K562 (cell line): ENCODE measurements around the gene FOXK2. TPM values are rescaled to one million over a fixed set of nuclear protein-coding genes. Genes with fewer than 3 reads are reported as not detected.
A peak's percentile ranks its signal among the peaks of the same experiment; 100 is the strongest.

Experiments
- C11orf30 ChIP-seq: fragments of 450-650 bp; IDR thresholded peaks from 2 replicates; pipeline ENCODE4 v1.6.1; 2016; ENCODE audit warnings: low read depth, mild to moderate bottlenecking
- CBFA2T2 ChIP-seq: fragments of 450-650 bp; conservative IDR thresholded peaks from 2 replicates; pipeline ENCODE4 v1.6.1; 2017; ENCODE audit warnings: mild to moderate bottlenecking
- CC2D1A ChIP-seq: fragments of 450-650 bp; IDR thresholded peaks from 2 replicates; pipeline ENCODE4 v1.6.1; 2017; ENCODE audit warnings: mild to moderate bottlenecking
- EGR1 ChIP-seq: fragments of 450-650 bp; conservative IDR thresholded peaks from 2 replicates; pipeline ENCODE4 v1.6.1; 2017; ENCODE audit warnings: mild to moderate bottlenecking
- ETV1 ChIP-seq: fragments of 450-650 bp; conservative IDR thresholded peaks from 2 replicates; pipeline ENCODE4 v1.6.1; 2016; ENCODE audit warnings: missing genetic modification characterization, control low read depth, low read depth, missing compliant biosample characterization
- FOXK1 ChIP-seq: sonication (generic); formaldehyde crosslinking; IDR thresholded peaks from 2 replicates; pipeline ENCODE4 v1.8.0; 2022; ENCODE audit warnings: missing genetic modification reagents, mild to moderate bottlenecking, borderline replicate concordance
- GATA2 ChIP-seq: sonication (generic); formaldehyde crosslinking; IDR thresholded peaks from 2 replicates; pipeline ENCODE4 v1.4.0; 2020; ENCODE audit warnings: mild to moderate bottlenecking, missing genetic modification reagents
- HMGN3 ChIP-seq: IDR thresholded peaks from 2 replicates; pipeline ENCODE4 v1.6.1; 2011; ENCODE audit warnings: borderline replicate concordance, low read depth, mild to moderate bottlenecking, mixed read lengths, low read length; ENCODE audit not compliant: insufficient read length; ENCODE audit errors: extremely low read depth
- KDM1A ChIP-seq, 2 experiments: fragments of 450-650 bp; IDR thresholded peaks; 2 replicates each; pipeline ENCODE4 v1.6.1; 2016; ENCODE audit warnings: mild to moderate bottlenecking in 2 of 2
- KDM2B ChIP-seq: fragments of 250-450 bp; sonication (Bioruptor Pico); IDR thresholded peaks from 2 replicates; pipeline ENCODE4 v1.8.0; 2021; ENCODE audit warnings: mild to moderate bottlenecking, moderate library complexity
- KLF16 ChIP-seq: IDR thresholded peaks from 2 replicates; pipeline ENCODE4 v1.6.1; 2016; ENCODE audit warnings: antibody characterized with exemption
- MECOM ChIP-seq: fragments of 250-450 bp; sonication (Bioruptor Pico); IDR thresholded peaks from 2 replicates; pipeline ENCODE4 v1.8.0; 2022; ENCODE audit warnings: inconsistent platforms
- MEF2D ChIP-seq: conservative IDR thresholded peaks from 2 replicates; pipeline ENCODE4 v1.6.1; 2016; ENCODE audit warnings: low read depth, missing genetic modification characterization, missing compliant biosample characterization
- MTF1 ChIP-seq: fragments of 250-450 bp; sonication (Bioruptor Pico); IDR thresholded peaks from 2 replicates; pipeline ENCODE4 v1.9.0; 2021; ENCODE audit warnings: moderate library complexity, mild to moderate bottlenecking, inconsistent platforms, borderline replicate concordance
- PHF21A ChIP-seq: fragments of 450-650 bp; IDR thresholded peaks from 2 replicates; pipeline ENCODE4 v1.6.1; 2017; ENCODE audit warnings: low read depth, borderline replicate concordance
- SIN3B ChIP-seq: fragments of 450-650 bp; IDR thresholded peaks from 2 replicates; pipeline ENCODE4 v1.6.1; 2017; ENCODE audit warnings: low read depth, mild to moderate bottlenecking, moderate library complexity
- THRAP3 ChIP-seq: fragments of 450-650 bp; IDR thresholded peaks from 2 replicates; pipeline ENCODE4 v1.6.1; 2016; ENCODE audit warnings: mild to moderate bottlenecking, inconsistent platforms, borderline replicate concordance
- ZBTB1 ChIP-seq: sonication (generic); formaldehyde crosslinking; IDR thresholded peaks from 2 replicates; pipeline ENCODE4 v1.8.1; 2023; ENCODE audit warnings: missing genetic modification reagents, low read depth, mild to moderate bottlenecking, borderline replicate concordance
- ZBTB17 ChIP-seq: fragments of 450-650 bp; formaldehyde crosslinking; IDR thresholded peaks from 2 replicates; pipeline ENCODE4 v1.4.0; 2020; ENCODE audit warnings: mild to moderate bottlenecking
- ZNF431 ChIP-seq: sonication (generic); formaldehyde crosslinking; IDR thresholded peaks from 2 replicates; pipeline ENCODE4 v1.8.0; 2022; ENCODE audit warnings: mild to moderate bottlenecking, missing genetic modification reagents
- polyA plus RNA-seq, 8 experiments: library from polyadenylated mRNA; depleted of rRNA in 4 of 8; stranded (reverse) in 5 of 8; unstranded in 3 of 8; fragments of >200 nt; fragmentation: Nextera tagmentation in 2 of 8; fragmentation: Illumina TruSeq in 1 of 8; extraction: Ambion mirVana in 2 of 8; extraction: Trizol in 1 of 8; gene quantifications; 2 replicates each; pipeline versions ENCODE4 v1.2.1 to v1.2.3, GENCODE V29; 2011 to 2014; ENCODE audit warnings: inconsistent platforms in 1 of 8, missing spikeins in 1 of 8
- total RNA-seq, 7 experiments: library from RNA; depleted of rRNA in 6 of 7; stranded (reverse); fragments of >200 nt in 6 of 7; fragmentation: Illumina TruSeq in 2 of 7; extraction: Trizol in 2 of 7; gene quantifications; 2 replicates each; pipeline versions ENCODE4 v1.2.1 to v1.2.3, GENCODE V29; 2011 to 2021; ENCODE audit warnings: low replicate concordance in 1 of 7
- TF ChIP-seq, protein P1 (sequence below): sonication (generic); formaldehyde crosslinking; IDR thresholded peaks from 2 replicates; pipeline ENCODE4 v1.8.0; 2022; ENCODE audit warnings: mild to moderate bottlenecking, missing genetic modification reagents, borderline replicate concordance
- TF ChIP-seq, protein P2 (sequence below): sonication (generic); formaldehyde crosslinking; IDR thresholded peaks from 2 replicates; pipeline ENCODE4 v1.5.0; 2020; ENCODE audit warnings: missing genetic modification reagents
- TF ChIP-seq, protein P3 (sequence below), 2 experiments: fragments of 450-650 bp in 1 of 2; sonication (generic) in 1 of 2; formaldehyde crosslinking; conservative IDR thresholded peaks; 2 replicates each; pipeline versions ENCODE4 v1.4.0 to v1.8.1; 2020 to 2022; ENCODE audit warnings: mild to moderate bottlenecking in 1 of 2, missing genetic modification reagents in 1 of 2
- TF ChIP-seq, protein P4 (sequence below): fragments of 450-650 bp; formaldehyde crosslinking; IDR thresholded peaks from 2 replicates; pipeline ENCODE4 v1.4.0; 2022; ENCODE audit warnings: missing genetic modification characterization

Gene FOXK2
- total and polyA plus RNA-seq, 9 of the 15 experiments (the other 6 are each of a cell fraction or from before 2014, with no cell fraction given): 3.0 to 86.0 (median 44.1) TPM

DNA sequence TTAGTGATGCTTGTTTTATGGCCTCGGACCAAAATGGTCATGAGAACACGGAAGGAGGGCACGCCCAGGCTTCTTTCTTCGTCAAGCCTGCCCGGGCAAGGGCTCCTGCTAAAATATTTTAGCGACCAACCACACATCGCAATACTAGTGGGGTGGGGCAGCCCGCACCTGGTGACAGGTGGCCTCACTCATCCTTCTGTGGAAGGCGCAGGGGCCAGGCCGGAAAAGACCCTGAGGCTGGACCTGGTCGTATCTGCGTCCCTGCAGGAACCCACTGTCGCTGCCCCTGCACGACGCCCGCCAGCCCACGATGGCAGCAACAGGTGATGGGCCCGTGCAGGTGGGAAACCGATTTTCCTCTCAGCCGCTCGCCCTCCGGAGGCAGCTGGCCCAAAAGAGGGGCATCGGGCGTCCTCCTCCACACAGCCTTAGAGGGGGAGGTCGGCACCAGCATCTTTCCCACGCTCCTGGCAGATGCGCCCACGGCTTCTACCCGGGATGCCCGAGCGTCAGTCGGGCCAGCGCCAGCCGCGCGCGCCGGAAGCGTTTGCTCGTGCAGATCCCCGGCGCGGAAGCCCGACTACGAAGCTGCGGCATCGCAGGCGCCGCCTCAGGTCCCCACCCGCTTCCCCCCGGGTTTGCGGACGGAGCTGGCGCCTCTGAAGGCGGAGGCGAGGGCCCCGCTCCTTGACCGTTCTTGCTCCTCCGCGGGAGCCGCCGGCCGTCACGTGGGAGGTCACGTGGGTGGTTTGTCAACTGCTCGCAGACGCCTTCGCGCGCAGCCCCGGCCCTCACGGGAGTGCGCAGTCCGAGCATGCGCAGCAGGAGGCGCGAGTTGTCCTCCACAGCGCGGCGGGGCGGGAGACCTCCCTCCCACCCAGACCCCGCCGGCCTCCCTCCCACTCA is 22.8 kb upstream of the FOXK2 start (continued):
- TF ChIP-seq KDM1A (IDR thresholded peaks at IDR 0.05) (no peak), CC2D1A (no peak), ETV1 (tag) (peak; percentile 52), MECOM (CRISPR knock-in tag) (no peak), FOXK1 (peak; percentile 93), MEF2D (tag) (no peak), EGR1 (peak; percentile 79), C11orf30 (peak; percentile 67), SIN3B (peak; percentile 73; the same call in 1 of the 2 replicates), ZNF431 (peak; percentile 91), KDM2B (CRISPR knock-in tag) (peak; percentile 92), MTF1 (CRISPR knock-in tag) (no peak), HMGN3 (peak; percentile 92), ZBTB17 (CRISPR knock-in tag) (peak; percentile 76; the same call in 1 of the 2 replicates), THRAP3 (no peak), ZBTB1 (CRISPR knock-in tag) (peak; percentile 89; the same call in 1 of the 2 replicates), KLF16 (no peak), CBFA2T2 (peak; percentile 97), PHF21A (0 out of 2 replicates have a peak, but pooled peaks have one; percentile 11), GATA2 (CRISPR knock-in tag) (no peak)
- TF ChIP-seq, protein P1, sequence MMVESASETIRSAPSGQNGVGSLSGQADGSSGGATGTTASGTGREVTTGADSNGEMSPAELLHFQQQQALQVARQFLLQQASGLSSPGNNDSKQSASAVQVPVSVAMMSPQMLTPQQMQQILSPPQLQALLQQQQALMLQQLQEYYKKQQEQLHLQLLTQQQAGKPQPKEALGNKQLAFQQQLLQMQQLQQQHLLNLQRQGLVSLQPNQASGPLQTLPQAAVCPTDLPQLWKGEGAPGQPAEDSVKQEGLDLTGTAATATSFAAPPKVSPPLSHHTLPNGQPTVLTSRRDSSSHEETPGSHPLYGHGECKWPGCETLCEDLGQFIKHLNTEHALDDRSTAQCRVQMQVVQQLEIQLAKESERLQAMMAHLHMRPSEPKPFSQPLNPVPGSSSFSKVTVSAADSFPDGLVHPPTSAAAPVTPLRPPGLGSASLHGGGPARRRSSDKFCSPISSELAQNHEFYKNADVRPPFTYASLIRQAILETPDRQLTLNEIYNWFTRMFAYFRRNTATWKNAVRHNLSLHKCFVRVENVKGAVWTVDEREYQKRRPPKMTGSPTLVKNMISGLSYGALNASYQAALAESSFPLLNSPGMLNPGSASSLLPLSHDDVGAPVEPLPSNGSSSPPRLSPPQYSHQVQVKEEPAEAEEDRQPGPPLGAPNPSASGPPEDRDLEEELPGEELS (CRISPR knock-in tag): peak; percentile 96; the same call in 1 of the 2 replicates
- TF ChIP-seq, protein P2, sequence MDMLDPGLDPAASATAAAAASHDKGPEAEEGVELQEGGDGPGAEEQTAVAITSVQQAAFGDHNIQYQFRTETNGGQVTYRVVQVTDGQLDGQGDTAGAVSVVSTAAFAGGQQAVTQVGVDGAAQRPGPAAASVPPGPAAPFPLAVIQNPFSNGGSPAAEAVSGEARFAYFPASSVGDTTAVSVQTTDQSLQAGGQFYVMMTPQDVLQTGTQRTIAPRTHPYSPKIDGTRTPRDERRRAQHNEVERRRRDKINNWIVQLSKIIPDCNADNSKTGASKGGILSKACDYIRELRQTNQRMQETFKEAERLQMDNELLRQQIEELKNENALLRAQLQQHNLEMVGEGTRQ (CRISPR knock-in tag): peak; percentile 99
- TF ChIP-seq, protein P3, sequence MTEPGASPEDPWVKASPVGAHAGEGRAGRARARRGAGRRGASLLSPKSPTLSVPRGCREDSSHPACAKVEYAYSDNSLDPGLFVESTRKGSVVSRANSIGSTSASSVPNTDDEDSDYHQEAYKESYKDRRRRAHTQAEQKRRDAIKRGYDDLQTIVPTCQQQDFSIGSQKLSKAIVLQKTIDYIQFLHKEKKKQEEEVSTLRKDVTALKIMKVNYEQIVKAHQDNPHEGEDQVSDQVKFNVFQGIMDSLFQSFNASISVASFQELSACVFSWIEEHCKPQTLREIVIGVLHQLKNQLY (CRISPR knock-in tag; conservative IDR thresholded peaks at IDR 0.05): 0 out of 4 replicates have a peak, but pooled peaks of 1 of the 2 experiments have one; percentile 55
- TF ChIP-seq, protein P4, sequence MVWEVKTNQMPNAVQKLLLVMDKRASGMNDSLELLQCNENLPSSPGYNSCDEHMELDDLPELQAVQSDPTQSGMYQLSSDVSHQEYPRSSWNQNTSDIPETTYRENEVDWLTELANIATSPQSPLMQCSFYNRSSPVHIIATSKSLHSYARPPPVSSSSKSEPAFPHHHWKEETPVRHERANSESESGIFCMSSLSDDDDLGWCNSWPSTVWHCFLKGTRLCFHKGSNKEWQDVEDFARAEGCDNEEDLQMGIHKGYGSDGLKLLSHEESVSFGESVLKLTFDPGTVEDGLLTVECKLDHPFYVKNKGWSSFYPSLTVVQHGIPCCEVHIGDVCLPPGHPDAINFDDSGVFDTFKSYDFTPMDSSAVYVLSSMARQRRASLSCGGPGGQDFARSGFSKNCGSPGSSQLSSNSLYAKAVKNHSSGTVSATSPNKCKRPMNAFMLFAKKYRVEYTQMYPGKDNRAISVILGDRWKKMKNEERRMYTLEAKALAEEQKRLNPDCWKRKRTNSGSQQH (CRISPR knock-in tag): no peak
